ENCODE data around the gene IQSEC1. TPM values are rescaled to one million over a fixed set of nuclear protein-coding genes. Genes with fewer than 3 reads are reported as not detected.

IQSEC1 gene
- total and polyA plus RNA-seq, 2 of the 8 experiments (the other 6 are each of a cell fraction or from before 2014, with no cell fraction given), result 6.8 to 28.8 TPM

GRCh38 chr3:12884186-12884680, 189.0 kb downstream of the IQSEC1 start (continued):
- no peak for TF ChIP-seq USF2 (IDR thresholded peaks at IDR 0.05; ENCODE audit: low read length)
- 0 out of 4 replicates have a peak, but pooled peaks of 1 of the 3 experiments have one; percentile 2 for TF ChIP-seq CTCF (IDR thresholded peaks at IDR 0.05; ENCODE audit: control extremely low read depth in 1 of 3, insufficient read depth in 1 of 3, low read depth in 1 of 3, low read length in 3 of 3)
- TF ChIP-seq ATF2 (IDR thresholded peaks at IDR 0.05; ENCODE audit: low read length), result no peak
- TF ChIP-seq BRCA1 (IDR thresholded peaks at IDR 0.05; ENCODE audit: low read depth, low read length), result no peak
- no peak for TF ChIP-seq POU5F1 (IDR thresholded peaks at IDR 0.05; ENCODE audit: low read depth, low read length)
